IPS-20b (cell line): ENCODE measurements around the gene LIN7B.
"Not testable (repeated sequence)": the region's sequence is repeated elsewhere in the genome, so short reads cannot be mapped to it uniquely, and the experiment has no call there.

ENCODE experiments used
- H3K27ac ChIP-seq: one replicate; pipeline ENCODE4 v1.5.1; 2013; ENCODE audit warnings: low read length
- H3K27me3 ChIP-seq: 2 replicates; pipeline ENCODE4 v1.6.1; 2013; ENCODE audit warnings: mild to moderate bottlenecking, low read length, inconsistent platforms; ENCODE audit not compliant: insufficient read depth
- H3K36me3 ChIP-seq: 2 replicates; pipeline ENCODE4 v1.6.1; 2013; ENCODE audit warnings: low read depth, mild to moderate bottlenecking, inconsistent platforms, low read length, moderate library complexity; ENCODE audit not compliant: insufficient read depth
- H3K4me1 ChIP-seq: 2 replicates; pipeline ENCODE4 v1.6.1; 2013; ENCODE audit warnings: mild to moderate bottlenecking, control low read depth, inconsistent platforms, low read length, moderate library complexity; ENCODE audit not compliant: insufficient read depth
- H3K4me3 ChIP-seq: 2 replicates; pipeline ENCODE4 v1.5.1; 2013; ENCODE audit warnings: mild to moderate bottlenecking, low read length, inconsistent platforms
- H3K9ac ChIP-seq: 2 replicates; pipeline ENCODE4 v1.6.1; 2013; ENCODE audit warnings: low read depth, mild to moderate bottlenecking, inconsistent platforms, low read length, moderate library complexity
- H3K9me3 ChIP-seq: 2 replicates; pipeline ENCODE4 v1.6.1; 2013; ENCODE audit warnings: mild to moderate bottlenecking, low read depth, low read length, inconsistent platforms; ENCODE audit not compliant: insufficient read depth

LIN7B gene

GRCh38 chr19:49114630-49115363 is 627 bp downstream of the LIN7B start:
- H3K27me3 ChIP-seq, result peaks cover 17% of the 10 kb centered on the region
- peaks cover 4% of the 10 kb centered on the region; the same call in 1 of the 2 replicates for H3K4me1 ChIP-seq
- H3K27ac ChIP-seq, result no peak overlapping the region
- 0 out of 2 replicates have a peak, but pooled peaks cover 2% of the 10 kb centered on the region for H3K36me3 ChIP-seq
- H3K9me3 ChIP-seq, result no peaks in the 10 kb centered on the region
- H3K4me3 ChIP-seq, result peak overlapping the region; percentile 70
- no peak overlapping the region for H3K9ac ChIP-seq

- Histone ChIP-seq H3K36me3 (no peaks in the 10 kb centered on the region), H3K4me3 (no peak overlapping the region), H3K27ac (no peak overlapping the region), H3K9ac (no peak overlapping the region), H3K4me1 (peaks cover 4% of the 10 kb centered on the region; the same call in 1 of the 2 replicates), H3K9me3 (no peaks in the 10 kb centered on the region), H3K27me3 (peaks cover 35% of the 10 kb centered on the region)
Observed at GRCh38 chr19:49116544-49116943, 2.4 kb downstream of the LIN7B start.

- peaks cover 4% of the 10 kb centered on the region; the same call in 1 of the 2 replicates for H3K4me1 ChIP-seq
- no peaks in the 10 kb centered on the region for H3K36me3 ChIP-seq
- H3K4me3 ChIP-seq, result peak overlapping the region; percentile 80
- H3K9me3 ChIP-seq, result no peaks in the 10 kb centered on the region
- H3K9ac ChIP-seq, result peak overlapping the region; percentile 89; the same call in 1 of the 2 replicates
- peaks cover 44% of the 10 kb centered on the region for H3K27me3 ChIP-seq
- no peak overlapping the region for H3K27ac ChIP-seq
Observed at GRCh38 chr19:49117677-49118564, 3.8 kb downstream of the LIN7B start.

- Histone ChIP-seq H3K27me3 (peaks cover 44% of the 10 kb centered on the region), H3K9ac (peak within 1 kb of the TSS; percentile 89; the same call in 1 of the 2 replicates), H3K4me1 (peaks cover 4% of the 10 kb centered on the region; the same call in 1 of the 2 replicates), H3K36me3 (no peaks in the 10 kb centered on the region), H3K4me3 (peak within 1 kb of the TSS; percentile 80), H3K27ac (no peak within 1 kb of the TSS), H3K9me3 (no peaks in the 10 kb centered on the region)
Observed at GRCh38 chr19:49118565-49119410, 4.6 kb downstream of the LIN7B start, which contains the start of gene C19orf73. C19orf73 (minus strand) TSS chr19:49119143; CDS start chr19:49119022, 121 bp downstream.

DNA sequence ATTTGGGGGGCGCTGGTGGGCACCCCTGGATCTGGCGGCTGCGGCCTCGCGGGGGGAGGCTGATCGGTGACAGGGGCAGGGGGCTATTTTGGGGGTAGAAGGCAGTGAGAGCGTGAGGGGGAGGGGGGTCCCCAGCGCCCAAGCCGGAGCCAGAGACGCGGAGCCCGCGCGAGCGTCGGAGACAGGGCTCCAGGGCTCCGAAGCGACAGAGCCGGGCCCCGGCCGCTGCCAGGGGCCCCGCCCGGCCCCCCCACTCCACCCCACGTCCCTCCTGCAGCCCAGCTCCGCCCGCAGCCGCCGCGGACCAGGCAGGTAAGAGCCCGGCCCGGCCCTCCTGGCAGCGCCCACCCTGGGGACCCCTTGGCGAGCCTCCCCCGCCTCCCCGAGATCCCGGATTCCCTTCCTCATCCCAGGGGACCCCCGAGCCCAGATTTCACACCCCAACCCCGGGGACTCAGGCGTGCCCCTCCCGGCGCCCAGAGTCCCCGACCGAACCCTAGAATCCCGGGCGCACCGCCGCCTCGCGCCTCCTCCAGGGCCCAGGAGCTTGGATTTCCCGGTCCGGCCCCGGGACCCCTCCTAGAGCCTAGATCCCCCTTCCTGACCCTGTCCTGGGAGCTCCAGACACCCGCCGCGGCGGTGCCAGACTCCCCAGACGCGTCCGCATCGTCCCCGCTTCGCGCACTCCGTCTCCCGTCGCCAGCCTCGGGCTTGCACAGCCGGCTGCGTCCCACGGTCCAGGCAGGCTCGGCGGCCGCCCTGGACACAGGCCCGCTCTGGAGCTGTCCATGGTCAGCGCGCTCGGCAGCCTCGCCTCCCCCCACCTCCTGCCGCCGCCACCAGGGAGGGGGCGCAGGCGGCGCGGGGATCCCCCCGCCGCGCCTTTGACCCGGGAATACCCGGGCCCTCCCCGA is 5.5 kb downstream of the LIN7B start, which contains the start of gene PPFIA3:
TSS of gene PPFIA3 (plus strand) at position 134 of the 914 bp plus-strand sequence. CDS start 8,330 bp downstream, outside the sequence.
- Histone ChIP-seq H3K27me3 (peaks cover 44% of the 10 kb centered on the region), H3K36me3 (no peaks in the 10 kb centered on the region), H3K4me1 (peaks cover 4% of the 10 kb centered on the region; the same call in 1 of the 2 replicates), H3K4me3 (peak within 1 kb of the TSS; percentile 80), H3K9me3 (no peaks in the 10 kb centered on the region), H3K27ac (no peak within 1 kb of the TSS), H3K9ac (peak within 1 kb of the TSS; percentile 89; the same call in 1 of the 2 replicates)

DNA sequence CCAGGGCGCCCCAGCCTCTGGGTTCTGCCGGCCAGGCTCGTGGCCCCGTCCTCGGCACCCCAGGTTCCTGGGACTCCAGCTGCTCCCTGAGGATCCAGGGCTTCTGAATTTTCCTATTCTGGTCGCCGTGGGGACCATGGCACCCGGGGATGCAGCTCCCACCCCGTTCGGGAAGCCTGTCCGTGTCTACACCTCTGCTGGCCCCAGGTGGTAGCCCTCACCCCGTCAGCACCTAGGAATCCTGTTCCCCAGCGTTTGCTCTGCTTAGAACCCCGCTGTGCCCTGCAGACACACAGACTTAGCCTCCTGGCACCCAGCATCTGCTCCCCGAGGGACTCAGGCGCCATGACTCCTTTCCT is 6.1 kb downstream of the LIN7B start:
- no peaks in the 10 kb centered on the region for H3K36me3 ChIP-seq
- no peak overlapping the region; the same call in 1 of the 2 replicates for H3K4me3 ChIP-seq
- no peak overlapping the region for H3K27ac ChIP-seq
- H3K27me3 ChIP-seq, result peaks cover 40% of the 10 kb centered on the region
- H3K9ac ChIP-seq, result no peak overlapping the region
- H3K9me3 ChIP-seq, result no peaks in the 10 kb centered on the region
- peaks cover 4% of the 10 kb centered on the region; the same call in 1 of the 2 replicates for H3K4me1 ChIP-seq

- H3K27me3 ChIP-seq, result peaks cover 37% of the 10 kb centered on the region
Observed at GRCh38 chr19:49120868-49121267, 6.7 kb downstream of the LIN7B start.

GRCh38 chr19:49121841-49122240 is 7.7 kb downstream of the LIN7B start:
- not testable (repeated sequence) for H3K27ac ChIP-seq, H3K9ac ChIP-seq, H3K4me1 ChIP-seq, H3K9me3 ChIP-seq, H3K36me3 ChIP-seq, H3K4me3 ChIP-seq
- peaks cover 30% of the 10 kb centered on the region for H3K27me3 ChIP-seq

More at GRCh38 chr19:49120868-49121267, 6.7 kb downstream of the LIN7B start:
- no peak overlapping the region for H3K27ac ChIP-seq
- H3K9me3 ChIP-seq, result no peaks in the 10 kb centered on the region
- no peaks in the 10 kb centered on the region for H3K36me3 ChIP-seq
- H3K4me3 ChIP-seq, result no peak overlapping the region
- no peak overlapping the region for H3K9ac ChIP-seq
- peaks cover 4% of the 10 kb centered on the region; the same call in 1 of the 2 replicates for H3K4me1 ChIP-seq

DNA sequence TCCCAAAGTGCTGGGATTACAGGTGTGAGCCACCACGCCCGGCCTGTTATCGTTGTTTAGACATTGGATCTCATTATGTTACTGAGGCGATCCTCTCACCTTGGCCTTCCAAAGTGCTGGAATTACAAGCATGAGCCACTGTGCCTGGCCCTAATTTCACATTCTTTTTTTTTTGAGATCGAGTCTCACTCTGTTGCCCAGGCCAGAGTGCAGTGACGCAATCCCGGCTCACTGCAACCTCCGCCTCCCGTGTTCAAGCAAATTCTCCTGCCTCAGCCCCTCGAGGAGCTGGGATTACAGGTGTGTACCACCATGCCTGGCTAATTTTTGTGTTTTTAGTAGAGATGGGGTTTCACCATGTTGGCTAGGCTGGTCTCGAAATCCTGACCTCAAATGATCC is 9.1 kb downstream of the LIN7B start:
- H3K36me3 ChIP-seq, H3K9ac ChIP-seq, H3K27ac ChIP-seq, H3K4me1 ChIP-seq, H3K9me3 ChIP-seq, H3K4me3 ChIP-seq: not testable (repeated sequence)
- H3K27me3 ChIP-seq, result peaks cover 30% of the 10 kb centered on the region

DNA sequence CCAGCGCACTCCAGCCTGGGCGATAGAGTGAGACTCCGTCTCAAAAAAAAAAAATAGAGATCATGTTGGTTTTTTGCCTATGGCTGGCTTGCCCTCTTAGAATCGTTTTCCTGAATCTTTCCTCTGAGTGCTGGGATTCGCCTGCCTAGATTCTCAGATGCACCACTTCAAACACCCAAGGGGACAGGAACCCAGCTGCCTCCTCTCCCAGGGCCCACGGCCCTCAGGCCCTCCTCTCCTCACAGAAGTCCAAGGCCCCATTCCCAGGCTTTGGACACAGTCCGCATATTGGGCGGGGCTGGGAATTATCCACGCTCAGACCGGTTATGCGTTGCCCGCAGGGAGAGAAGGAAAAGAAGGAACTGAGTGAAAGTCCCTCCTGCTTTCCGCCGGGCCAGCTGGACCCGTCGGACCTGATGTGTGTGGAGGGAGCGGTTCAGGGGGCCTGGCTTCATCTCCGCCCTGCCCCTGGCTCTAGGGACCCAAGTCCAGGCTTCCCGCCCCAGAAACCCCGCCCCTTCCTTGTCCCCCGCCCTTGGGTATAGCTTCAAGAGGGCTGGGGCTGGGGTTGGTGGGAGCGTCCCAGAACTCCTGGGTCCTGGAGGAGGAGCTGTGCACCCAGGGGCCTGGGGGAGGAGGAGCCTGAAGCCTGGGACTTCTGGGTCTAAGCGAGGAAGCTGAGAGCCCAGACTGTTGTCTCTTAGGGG is 11.0 kb downstream of the LIN7B start:
- H3K9ac ChIP-seq, result no peak overlapping the region
- no peaks in the 10 kb centered on the region for H3K36me3 ChIP-seq
- H3K9me3 ChIP-seq, result no peaks in the 10 kb centered on the region
- peaks cover 22% of the 10 kb centered on the region for H3K27me3 ChIP-seq
- H3K4me1 ChIP-seq, result no peaks in the 10 kb centered on the region
- H3K4me3 ChIP-seq, result peak overlapping the region; percentile 51; the same call in 1 of the 2 replicates
- no peak overlapping the region for H3K27ac ChIP-seq
